ENCODE results near the gene NPFF. TPM values are rescaled to one million over a fixed set of nuclear protein-coding genes. Genes with fewer than 3 reads are reported as not detected.

Gene NPFF
- total and polyA plus RNA-seq, 10 of the 15 experiments (the other 5 are each of a cell fraction or from before 2014, with no cell fraction given): 0.21 to 0.69 (median 0.23) TPM; not detected in 7

- RAD21 ChIA-PET (ENCODE audit: unreplicated experiment): no interaction called here
- Histone ChIP-seq H2AFZ (ENCODE audit: control insufficient read depth, low read depth, low read length) (no peak overlapping the region), H3K36me3 (ENCODE audit: control insufficient read depth in 2 of 2, insufficient read depth in 2 of 2, low read length in 1 of 2) (peaks cover 11 to 21% of the 10 kb centered on the region in 2 experiments; a peak in 3 of 4 replicates), H3K9ac (ENCODE audit: control insufficient read depth, insufficient read depth, low read length) (no peak overlapping the region), H4K20me1 (ENCODE audit: control insufficient read depth, insufficient read depth) (no peaks in the 10 kb centered on the region), H3K79me2 (ENCODE audit: control insufficient read depth, insufficient read depth, low read length) (no peaks in the 10 kb centered on the region), H3K27me3 (replicated peaks in 1 of 2; ENCODE audit: control insufficient read depth in 2 of 2, insufficient read depth in 2 of 2, low read length in 1 of 2) (no peaks in the 10 kb centered on the region), H3K4me1 (ENCODE audit: control insufficient read depth, insufficient read depth, low read length) (no peaks in the 10 kb centered on the region), H3K4me2 (ENCODE audit: control insufficient read depth, insufficient read depth) (no peak overlapping the region), H3K9me3 (replicated peaks; ENCODE audit: control insufficient read depth, insufficient read depth, low read length) (no peaks in the 10 kb centered on the region), H3K27ac (ENCODE audit: control insufficient read depth, insufficient read depth) (no peak overlapping the region), H3K4me3 (no peak overlapping the region)
- FAIRE-seq (no peak), DNase-seq (ENCODE audit: low read depth, low spot score) (no peak), ATAC-seq (no peak)
- POLR2A ChIA-PET: interaction anchor here (0.5 kb wide), 1 partner anchor 399 kb away, joined by 5 read pairs; no protein-coding TSS in a partner anchor
- SMC1A ChIA-PET (ENCODE audit: uncharacterized antibody, unreplicated experiment): no interaction called here
- intact Hi-C loops (cut with micrococcal nuclease; ENCODE audit: unreplicated experiment) (no loop called here), in situ Hi-C loops (cut with MboI) (no loop called here)
- CTCF ChIA-PET: no interaction called here
- 100% methylated on average over 2 of the region's 2 CpGs for WGBS (ENCODE audit: insufficient coverage, insufficient replicate concordance, low lambda C conversion rate, missing lambda C conversion rate)
- TF ChIP-seq ZNF622 (IDR thresholded peaks at IDR 0.05) (no peak), NFIC (IDR thresholded peaks at IDR 0.05; ENCODE audit: low read depth, low read length) (no peak), TAF1 (IDR thresholded peaks at IDR 0.05; ENCODE audit: borderline replicate concordance, low read depth, low read length) (no peak), ZNF687 (IDR thresholded peaks at IDR 0.05) (no peak)
- no TSS peak for BruUV-seq (replicated peaks)
Measured at GRCh38 chr12:53515291-53515680, 8.0 kb upstream of the NPFF start.

All from GM12878 (cell line).